Stimulated activated CD8-positive, alpha-beta memory T cell treated with anti-CD3 and anti-CD28 coated beads, Interleukin-7, amount 100 ng/mL, for 48 hours (primary cell): Measurements from ENCODE around the gene LAMB4.
A peak's percentile ranks its signal among the peaks of the same experiment; 100 is the strongest.

Experiments used
- DNase-seq, 2 donors: peaks; one replicate each; pipeline ENCODE4 v3.0.0-alpha.2; 2020; ENCODE audit warnings: low read depth in 1 of 2; ENCODE audit errors: extremely low read depth in 1 of 2

LAMB4 gene

DNA sequence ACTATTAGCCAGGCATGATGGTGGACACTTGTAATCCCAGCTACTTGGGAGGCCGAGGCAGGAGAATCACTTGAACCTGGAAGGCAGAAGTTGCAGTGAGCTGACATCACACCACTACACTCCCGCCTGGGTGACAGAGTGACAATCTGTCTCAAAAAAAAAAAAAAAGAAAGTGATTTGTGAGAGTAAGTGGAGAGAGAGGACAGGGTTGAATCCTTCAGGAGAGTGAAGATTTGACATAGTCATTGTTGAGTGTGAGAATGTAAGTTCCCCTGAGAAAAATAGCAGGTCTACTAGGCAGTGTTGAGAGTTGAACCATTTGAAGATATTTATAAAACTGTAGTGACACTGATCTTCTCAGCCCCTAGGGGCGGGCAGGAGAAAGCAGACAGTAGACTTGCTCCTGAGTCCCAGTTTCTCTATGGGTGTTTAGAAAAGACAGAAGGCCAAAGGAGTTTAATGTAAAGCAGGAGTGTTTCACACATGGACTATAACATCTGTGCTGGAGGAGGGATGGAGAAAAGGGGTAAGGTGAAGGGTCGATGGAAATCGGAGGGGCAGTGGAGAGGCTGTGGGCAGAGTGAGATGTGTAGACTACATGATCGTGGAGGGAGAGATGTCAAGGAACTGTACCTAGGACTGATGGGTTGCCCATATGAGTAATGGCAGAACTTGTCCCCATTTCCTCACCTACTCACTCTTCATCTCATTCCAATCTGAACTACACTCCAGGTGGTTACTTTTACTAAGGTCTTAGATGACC is 13.7 kb upstream of the LAMB4 start:
- DNase-seq = no peak

DNA sequence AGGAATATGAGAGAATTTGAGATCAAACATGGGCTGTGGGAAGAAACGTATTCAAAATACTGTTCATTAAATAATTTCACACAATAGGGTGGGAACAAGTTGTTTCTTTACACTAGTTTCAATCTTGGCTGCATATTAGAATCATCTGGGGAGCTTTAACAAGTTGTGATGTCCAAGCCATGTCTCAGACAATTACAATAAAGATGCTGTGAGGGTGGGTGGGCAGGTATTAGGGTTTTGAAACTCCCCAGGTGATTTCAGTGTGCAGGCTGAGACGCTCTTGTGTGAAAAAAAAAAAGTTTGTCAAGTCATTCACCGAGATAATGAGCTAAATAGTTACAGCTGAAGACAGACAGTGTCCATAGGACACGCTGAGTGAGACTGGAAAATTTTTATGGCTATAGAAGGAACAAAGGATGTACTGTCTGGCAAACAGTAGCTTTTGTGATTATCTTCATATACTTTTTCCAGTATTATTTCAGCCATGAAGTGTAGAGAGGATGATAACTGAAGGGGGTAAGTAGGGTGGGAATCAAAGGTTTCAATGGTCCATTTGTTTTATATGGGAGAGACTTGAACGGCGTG is 12.6 kb upstream of the LAMB4 start:
- no peak for DNase-seq

DNA sequence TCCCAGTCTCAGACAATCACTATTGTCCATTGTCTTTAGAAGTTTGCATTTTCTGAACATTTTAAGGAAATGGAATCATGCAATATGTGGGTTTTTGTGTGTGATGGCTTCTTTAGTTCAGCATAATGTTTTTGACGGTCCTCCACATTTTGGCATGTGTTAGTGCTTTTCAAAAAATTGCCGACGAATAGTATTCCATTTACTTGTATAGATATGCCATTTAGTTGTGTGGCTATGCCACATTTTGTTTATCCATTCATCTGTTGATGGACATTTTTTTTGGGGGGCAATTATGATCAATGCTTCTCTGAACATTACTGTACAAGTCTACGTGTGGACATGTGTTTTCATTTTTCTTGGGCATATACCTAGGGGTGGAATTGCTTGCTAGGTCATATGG is 12.0 kb upstream of the LAMB4 start:
- DNase-seq = no peak

DNA sequence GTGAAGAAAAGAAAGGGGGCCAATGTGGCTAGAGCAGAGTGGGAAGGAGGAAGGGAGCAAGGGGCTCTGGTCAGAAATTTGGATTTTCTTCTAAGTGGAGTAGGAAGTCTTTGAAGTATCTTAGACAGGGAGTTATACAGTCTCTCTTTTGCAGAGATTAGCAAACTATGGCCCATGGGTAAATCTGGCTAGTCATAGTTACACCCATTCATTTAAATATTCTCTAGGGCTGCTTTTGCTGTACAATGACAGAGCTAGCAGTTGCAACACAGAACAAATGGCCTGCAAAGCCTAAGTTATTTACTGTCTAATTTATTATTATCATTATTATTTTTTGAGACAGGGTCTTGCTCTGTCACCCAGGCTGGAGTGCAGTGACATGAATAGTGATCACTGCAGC is 10.5 kb upstream of the LAMB4 start:
- DNase-seq = no peak

DNA sequence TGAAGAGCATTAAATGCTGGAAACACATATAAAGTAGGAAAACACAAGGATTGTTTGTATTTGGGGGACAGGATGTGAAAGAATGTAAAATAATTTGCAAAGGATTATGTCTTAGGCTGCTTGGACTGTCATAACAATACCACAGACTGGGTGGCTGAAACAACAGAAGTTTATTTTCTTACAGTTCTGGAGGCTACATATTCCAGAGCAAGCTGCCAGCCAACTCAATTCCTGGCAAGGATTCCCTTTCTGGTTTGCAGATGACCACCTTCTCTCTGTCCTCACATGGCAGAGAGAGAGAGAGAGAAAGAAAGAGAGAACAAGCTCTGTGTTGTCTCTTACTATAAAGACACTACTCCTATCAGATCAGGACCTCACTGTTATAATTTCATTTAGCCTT is 8.8 kb upstream of the LAMB4 start:
- no peak for DNase-seq

DNA sequence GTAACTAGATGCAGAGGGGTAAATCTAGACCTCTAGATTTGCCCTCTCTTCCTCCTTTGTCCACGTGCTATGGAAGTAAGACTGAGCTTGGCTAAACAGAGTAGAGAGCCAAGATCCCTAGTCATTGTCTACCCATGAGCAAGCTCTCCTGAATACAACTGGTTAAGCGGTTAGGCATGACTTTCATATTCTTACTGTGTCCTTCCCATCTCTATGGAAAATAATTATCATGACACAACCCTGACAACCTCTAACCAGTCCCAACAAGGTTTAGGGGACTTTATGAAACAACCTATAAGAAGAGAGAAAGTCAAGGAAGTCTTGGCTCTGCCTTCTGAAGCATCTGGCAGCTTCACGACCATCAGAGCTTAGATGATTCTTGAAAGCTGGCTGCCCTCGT is 7.8 kb upstream of the LAMB4 start:
- no peak for DNase-seq

DNA sequence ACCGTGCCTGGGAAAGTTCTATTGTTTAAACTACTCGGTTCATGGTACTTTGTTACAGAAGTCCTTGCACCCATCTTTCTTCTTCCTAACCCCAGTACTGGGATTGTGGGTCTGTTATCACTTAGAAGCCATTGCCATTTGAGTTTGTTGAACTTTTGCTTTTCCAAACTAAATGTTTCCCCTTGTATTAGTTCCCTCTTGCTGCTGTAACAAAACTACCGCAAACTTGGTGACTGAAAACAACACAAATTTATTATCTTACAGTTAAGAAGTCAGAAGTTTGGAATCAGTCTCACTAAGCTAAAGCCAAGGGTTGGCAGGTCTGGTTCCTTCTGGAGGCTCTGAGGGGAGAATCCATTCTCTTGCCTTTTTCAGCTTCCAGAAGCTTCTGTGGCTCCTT is 6.9 kb upstream of the LAMB4 start:
- DNase-seq = no peak

DNA sequence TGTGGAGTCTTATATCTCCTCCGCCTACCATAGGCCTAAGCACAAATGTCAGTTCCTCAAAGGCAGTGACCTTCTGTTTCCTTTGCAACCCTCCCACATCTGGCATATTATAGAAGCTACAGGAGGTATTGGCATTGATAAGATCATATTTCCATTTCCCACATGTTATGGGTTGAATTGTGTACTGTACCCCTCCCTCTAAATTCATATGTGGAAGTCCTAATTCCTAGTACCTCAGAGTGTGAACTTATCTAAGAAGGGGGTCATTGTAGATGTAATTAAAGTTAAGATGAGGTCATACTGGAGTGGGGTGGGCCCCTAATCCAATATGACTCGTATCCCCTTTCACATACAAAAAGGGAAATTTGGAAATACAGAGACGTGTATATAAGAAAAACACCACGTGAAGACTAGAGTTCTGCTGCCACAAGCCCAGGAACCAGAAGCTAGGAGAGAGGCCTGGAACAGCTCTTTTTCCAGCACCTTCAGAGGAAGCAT is 6.1 kb upstream of the LAMB4 start:
- no peak for DNase-seq

DNA sequence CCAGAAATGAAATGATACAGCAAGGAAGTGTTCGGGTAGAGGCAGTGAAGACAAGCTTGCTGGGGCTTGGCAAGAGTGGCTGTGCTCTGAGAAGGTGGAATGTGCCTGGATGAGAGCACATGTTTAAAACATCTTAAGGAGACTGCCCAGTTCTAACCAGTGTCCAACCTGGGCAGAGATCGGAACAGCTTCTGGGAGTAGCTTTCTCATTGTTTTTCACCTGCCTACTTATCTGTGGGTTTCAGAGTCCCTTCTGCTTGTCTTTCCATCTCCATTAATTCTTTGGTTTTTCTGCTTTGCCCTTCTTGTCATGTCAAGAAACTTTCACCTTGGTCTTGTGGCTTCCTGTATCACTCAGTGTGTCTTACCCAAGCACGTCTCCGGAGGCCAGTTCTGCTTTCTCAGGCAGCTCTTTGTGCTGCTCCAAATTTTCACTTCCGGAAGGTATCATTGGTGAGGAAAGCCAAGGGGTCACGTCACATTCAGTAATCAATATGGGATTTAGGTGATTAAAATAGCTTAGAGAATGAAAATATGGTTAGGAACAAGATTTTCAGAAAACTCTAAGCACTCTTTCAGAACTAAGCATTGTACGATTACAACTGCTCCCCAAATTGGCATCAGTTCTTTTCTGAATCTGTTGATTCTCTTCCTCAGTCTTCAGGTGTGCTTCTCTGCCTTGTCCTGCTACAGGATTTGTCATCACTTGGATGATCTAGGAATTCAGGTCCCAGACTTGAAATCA is 5.5 kb upstream of the LAMB4 start:
- DNase-seq = peak; percentile 22 to 43

DNA sequence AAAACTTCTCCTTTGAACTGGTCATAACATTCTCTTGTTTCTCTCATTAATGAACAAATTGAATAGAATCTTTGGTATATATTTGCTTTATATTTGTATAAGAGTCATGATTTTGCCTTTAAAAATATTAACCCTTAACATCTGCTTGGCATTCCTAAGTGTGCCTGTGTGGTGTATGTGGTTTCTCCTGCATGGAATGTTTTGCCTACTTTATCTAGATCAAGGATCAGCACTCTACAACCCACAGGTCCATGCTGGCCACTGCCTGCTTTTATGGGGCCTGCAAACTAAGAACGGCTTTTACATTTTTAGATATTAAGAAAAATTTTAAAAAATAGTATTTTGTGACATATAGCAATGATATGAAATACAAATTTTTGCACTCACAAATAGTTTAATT is 4.3 kb upstream of the LAMB4 start:
- no peak for DNase-seq

DNA sequence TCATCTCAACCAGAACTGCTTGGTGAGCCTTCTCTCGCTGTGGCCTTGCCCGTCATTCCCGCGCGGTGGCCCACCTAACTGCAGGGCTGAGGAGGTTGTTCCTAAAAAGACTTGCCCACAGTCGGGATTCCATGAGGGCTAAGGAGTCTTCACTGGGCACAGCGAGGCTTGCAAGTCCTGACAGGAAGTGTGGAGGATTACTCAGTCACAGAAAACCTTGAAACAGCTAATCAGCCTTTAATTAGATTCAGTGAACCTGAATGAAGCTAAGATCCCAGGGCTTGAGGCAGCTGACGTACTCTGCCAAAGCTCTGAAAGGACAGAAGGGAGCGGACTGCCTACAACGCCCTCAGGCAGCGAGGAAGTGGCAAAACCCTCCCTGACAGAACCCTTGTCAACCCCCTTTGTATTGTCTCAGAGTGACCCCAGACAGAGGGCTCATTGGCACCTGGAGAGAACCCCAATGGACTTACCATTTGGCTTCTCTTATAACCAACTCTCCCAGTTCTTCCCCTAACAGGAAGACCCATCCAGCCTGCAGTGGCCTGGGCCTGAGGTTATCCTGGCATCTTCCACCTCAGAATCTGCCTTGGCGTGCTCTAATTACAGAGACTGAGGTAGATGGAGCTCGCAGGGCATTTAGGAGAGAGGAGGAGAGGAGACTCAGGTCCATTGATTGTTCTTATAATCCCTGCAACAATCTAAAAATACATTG is 2.5 kb upstream of the LAMB4 start:
- DNase-seq = no peak

DNA sequence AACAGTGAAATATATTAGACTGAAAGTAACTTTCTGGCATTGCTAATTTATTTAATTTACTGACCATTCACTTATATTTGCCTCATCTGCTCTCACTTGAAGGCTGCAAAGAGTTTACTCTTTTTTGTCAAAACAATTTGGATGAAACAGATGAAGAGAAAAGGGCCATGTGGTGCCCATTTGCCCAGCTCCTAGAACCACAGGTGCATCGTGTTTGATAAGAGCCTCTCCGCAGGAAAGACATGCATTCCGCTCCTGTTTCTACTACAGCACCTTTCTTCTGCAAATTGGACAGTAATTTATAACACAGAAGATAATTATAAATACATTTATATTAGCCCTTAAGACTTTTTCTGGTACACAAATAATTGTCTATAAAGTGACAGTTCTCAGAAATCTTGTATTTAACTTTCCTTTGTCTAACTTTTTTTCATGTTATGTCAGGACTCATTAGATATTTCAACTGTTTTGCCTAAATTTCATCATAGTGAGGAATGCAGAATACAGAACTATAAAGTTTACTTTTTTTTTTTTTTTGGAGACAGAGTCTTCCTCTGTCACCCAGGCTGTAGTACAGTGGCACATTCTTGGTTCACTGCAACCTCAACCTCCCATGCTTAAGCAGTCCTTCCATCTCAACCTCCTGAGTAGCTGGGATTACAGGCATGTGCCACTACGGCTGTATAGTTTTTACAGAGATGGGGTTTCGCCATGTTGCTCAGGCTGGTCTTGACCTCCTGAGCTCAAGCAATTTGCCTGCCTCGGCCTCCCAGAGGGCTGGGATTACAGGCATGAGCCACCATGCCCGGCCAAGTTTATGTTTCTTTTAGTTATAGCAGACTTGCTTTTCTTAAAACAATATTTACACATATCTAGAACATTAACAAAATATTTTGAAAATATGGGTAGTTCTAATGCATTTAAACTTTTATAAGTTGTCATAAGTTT is 869 bp downstream of the LAMB4 start:
- no peak for DNase-seq

DNA sequence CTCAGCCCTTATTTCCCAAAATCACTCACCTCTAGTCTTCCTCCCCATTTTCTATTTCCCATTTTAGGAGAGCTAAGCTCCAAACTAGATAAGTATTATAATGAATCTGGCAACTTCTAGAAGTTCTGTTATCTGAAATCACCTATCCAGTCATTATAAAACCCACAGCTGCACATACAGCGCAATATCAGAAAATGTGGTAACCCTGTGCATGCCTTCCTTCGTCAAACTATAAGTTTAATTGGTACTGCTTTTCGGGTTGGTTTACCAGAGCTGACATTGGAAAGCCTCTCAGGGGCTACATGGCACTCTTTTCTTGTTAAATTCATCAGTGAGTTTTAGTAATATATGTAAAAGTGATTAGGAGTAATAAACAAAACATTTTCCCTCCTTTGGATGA is 1.6 kb downstream of the LAMB4 start:
- no peak for DNase-seq

DNA sequence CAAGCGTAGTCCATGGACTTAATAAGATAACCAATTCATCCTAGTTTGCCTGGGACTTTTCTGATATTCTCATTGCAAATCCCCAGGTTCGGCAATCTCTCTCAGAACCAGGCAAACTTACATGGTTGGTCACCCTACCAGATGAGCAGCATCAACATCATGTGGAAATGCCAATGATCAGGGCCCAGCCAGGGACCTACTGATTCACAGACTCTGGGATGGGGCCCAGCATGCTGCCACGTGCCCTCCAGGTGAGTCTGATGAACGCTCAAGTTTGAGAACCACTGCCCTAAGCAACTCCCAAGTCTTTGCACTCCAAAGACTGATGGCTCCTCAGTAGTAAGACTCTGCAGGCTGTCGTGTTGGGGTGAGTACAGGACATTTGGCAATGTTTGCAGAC is 2.7 kb downstream of the LAMB4 start:
- no peak for DNase-seq

DNA sequence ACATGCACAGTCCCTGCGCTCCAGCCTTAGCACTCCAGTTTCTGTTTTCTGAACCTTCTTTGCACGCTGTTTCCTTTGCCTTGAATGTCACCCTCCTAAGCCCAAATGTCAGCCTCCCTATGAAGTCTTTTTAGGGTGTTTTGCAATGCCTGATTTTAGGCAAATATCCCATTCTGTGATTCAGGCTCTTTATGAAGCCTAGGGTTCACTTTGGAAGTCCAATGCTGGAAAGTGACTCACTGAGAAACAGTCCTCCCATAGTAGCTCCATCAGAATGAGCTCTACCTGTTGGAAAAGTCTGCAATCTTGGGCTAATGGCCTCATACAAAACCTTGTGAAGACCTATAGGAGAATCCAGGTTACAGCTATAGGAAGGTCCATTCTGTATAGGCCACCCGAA is 5.3 kb downstream of the LAMB4 start:
- DNase-seq = no peak

DNA sequence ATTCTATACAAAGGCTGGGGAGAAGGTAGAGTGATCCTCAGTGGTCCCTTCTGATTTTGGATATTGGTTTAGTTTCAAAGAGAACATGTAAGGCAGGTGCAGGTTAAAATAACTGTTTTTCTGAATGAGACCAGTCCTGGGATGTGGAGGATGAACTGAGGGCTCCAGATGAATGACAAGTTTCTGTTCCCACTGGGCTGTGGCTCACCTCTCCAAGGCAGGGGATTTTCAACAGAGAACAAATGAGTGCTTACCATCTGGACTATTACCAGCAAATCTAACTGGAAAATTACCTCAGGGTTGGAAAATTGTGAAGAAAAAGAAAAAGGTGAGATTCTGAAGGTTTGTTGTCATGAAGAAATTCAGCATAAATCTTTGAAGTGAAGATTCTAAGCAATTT is 8.0 kb downstream of the LAMB4 start:
- no peak for DNase-seq

DNA sequence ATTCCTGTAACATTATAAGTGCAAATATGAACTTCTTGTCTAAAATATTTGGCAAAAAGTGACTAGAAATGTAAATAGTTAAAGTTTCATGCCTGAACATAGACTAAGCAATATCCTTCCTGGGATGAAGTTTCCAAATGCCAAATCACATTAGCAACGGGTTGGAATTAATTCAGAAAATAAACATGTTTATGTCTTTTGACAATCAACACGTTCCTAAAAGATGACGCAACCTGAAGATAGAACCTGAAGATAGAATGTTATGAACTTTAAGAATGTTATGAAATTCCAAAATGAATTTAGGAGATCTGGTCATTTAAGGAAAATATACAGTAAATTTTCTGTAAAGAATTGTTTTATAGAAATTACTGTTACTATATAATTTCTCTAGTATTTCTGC is 9.2 kb downstream of the LAMB4 start:
- no peak for DNase-seq

DNA sequence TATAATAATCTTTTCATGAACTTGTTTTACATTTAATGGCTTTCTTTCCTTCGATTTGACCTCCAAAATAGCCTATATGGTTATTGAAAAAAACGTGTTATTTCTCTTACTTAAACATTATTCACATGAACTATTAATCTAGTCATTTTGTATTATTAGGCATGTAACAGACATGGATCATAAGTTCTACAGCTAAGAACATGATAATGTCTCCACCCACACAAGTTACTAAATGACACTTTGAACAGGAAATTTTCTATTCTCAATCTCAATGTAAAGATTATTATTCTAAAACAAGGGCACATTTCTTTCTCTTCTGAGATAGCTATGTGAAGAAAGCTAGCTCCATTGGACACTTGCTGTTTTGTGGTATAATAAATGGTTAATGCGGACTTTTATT is 10.0 kb downstream of the LAMB4 start:
- DNase-seq = no peak

DNA sequence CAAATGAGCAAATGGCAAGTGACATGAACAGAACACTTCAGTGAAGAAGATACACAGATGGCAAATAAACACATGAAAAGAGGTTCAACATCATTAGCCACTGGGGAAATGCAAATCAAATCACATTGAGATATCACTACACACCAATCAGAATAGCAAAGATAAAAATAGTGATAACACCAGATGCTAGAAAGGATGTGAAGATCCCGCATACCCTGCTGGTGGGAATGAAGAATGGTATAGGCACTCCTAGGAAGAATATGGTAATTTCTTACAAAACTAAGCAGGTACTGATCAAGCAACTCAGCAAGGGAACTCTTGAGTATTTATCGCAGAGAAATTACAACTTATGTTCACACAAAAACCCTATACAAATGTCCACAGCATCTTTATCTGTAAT is 11.2 kb downstream of the LAMB4 start:
- DNase-seq = no peak

DNA sequence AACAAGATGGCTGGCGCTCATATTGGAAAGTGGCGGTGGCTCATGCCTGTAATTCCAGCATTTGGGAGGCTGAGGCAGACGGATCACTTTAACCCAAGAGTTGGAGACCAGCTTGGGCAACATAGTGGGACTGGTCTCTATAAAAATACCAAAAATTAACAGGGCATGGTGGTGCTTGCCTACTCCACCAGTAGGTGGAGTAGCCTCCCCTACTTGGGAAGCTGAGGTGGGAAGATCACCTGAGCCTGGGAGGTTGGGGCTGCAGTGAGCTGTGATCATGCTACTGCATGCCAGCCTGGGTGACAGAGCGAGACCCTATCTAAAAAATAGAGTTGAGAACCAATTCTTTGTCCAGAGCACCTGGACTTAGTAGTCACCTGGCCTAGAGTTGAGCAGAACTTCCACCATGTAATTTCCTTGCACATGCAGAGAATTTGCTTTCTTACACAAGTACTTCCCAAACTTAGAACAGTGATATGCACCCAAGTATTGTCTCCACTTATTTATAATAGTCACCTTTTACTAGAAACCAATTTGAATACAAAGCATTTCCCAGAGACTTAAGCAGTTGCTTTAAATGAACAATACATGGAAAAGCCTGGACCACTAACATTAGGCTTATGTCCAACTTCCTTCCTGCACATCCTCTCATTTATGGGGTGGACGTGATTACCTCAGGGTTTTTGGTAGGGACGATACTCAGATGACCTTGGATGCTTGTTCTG is 15.9 kb downstream of the LAMB4 start:
- no peak for DNase-seq
